Suprapubic skin (tissue), 4 donors: Measurements from ENCODE around the gene DEXI. TPM values are rescaled to one million over a fixed set of nuclear protein-coding genes. Genes with fewer than 3 reads are reported as not detected.
A peak's percentile ranks its signal among the peaks of the same experiment; 100 is the strongest.

Experiments used
- DNase-seq, 2 donors: peaks; one replicate each; pipeline ENCODE4 v3.0.0-alpha.2; 2019; ENCODE audit warnings: low spot score in 2 of 2
- H3K27ac ChIP-seq: fragments of 200-600 bp; sonication (generic); one replicate; pipeline ENCODE4 v1.5.1; 2019
- H3K27me3 ChIP-seq: fragments of 200-600 bp; sonication (generic); one replicate; pipeline ENCODE4 v1.5.1; 2019
- H3K36me3 ChIP-seq: fragments of 200-600 bp; sonication (generic); one replicate; pipeline ENCODE4 v1.5.1; 2019
- H3K4me1 ChIP-seq: fragments of 200-600 bp; sonication (generic); one replicate; pipeline ENCODE4 v1.5.1; 2019
- H3K4me3 ChIP-seq: fragments of 200-600 bp; sonication (generic); one replicate; pipeline ENCODE4 v1.5.1; 2019; ENCODE audit warnings: mild to moderate bottlenecking
- H3K9me3 ChIP-seq: fragments of 200-600 bp; sonication (generic); one replicate; pipeline ENCODE4 v1.5.1; 2019
- EP300 ChIP-seq: sonication (generic); formaldehyde crosslinking; IDR thresholded peaks from one replicate; pipeline ENCODE4 v1.6.1; 2017; ENCODE audit warnings: antibody characterized with exemption
- POLR2A ChIP-seq, 2 donors: fragments of 450-650 bp; IDR thresholded peaks; one replicate each; pipeline ENCODE4 v1.6.1; 2017; ENCODE audit warnings: antibody characterized with exemption in 2 of 2, mild to moderate bottlenecking in 2 of 2, moderate library complexity in 2 of 2
- POLR2AphosphoS5 ChIP-seq, 3 donors: sonication (generic); formaldehyde crosslinking; IDR thresholded peaks; one replicate each; pipeline ENCODE4 v1.6.1; 2017; ENCODE audit warnings: antibody characterized with exemption in 3 of 3
- WGBS: methylation state at CpG from one replicate; pipeline ENCODE4 v1.1.5; 2018; 5-methylcytosine and 5-hydroxymethylcytosine counted together
- total RNA-seq, 4 donors: library from RNA; depleted of rRNA; stranded (reverse); fragments of >200 nt; gene quantifications; one replicate each; pipeline ENCODE4 v1.1.0, GENCODE V29; 2016
- TF ChIP-seq, protein P1 (sequence below), 2 donors: fragments of 200-600 bp in 1 of 2; fragments of 450-650 bp in 1 of 2; sonication (generic) in 1 of 2; IDR thresholded peaks; one replicate each; pipeline ENCODE4 v1.5.1; 2016 to 2019; ENCODE audit warnings: antibody characterized with exemption in 2 of 2, mild to moderate bottlenecking in 1 of 2, moderate library complexity in 1 of 2

Gene DEXI
- total RNA-seq, 4 donors from 2014 or later = 35.9 to 72.7 (median 58.3) TPM

DNA sequence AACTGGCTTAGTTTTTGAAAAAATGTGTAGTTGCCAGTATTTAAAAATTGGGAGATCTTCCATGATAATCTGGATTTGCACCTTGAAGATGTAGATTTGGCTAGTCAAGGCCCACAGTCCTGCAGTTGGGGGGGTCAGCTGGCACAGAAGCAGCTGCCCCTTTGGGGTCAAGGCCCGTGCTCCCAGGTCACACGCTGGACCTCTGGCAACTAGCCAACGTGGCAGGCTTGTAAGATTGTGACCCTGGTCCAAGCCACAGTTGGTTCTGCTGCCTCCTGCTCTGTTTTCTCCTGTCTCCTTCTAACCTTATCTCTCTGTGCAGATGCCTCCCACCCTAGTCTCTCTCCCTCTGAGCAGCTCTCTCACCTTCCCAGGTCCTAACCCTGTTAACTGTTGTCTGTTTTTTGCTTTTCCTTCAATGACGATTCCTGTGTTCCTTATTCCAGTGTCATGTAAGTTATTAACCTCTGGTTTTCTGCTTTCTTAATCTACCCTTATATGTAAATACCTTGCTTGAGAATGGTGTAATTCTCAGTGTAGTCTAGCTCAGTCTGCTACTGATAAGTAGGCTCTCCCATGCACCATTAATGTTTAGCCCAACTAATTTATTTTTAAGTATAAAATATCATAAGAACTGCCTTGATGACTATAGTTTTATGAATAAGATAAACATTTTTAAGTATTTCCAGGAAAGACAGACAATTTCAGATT, 30.0 kb upstream of the DEXI start:
- peaks cover 9% of the 10 kb centered on the region for H3K4me1 ChIP-seq
- H3K27ac ChIP-seq = no peak overlapping the region
- no peaks in the 10 kb centered on the region for H3K9me3 ChIP-seq
- no peak overlapping the region for H3K4me3 ChIP-seq
- no peaks in the 10 kb centered on the region for H3K27me3 ChIP-seq
- H3K36me3 ChIP-seq = peaks cover 12% of the 10 kb centered on the region
- TF ChIP-seq POLR2A (IDR thresholded peaks at IDR 0.05) = no peak
- no peak for TF ChIP-seq EP300
- TF ChIP-seq, protein P1, sequence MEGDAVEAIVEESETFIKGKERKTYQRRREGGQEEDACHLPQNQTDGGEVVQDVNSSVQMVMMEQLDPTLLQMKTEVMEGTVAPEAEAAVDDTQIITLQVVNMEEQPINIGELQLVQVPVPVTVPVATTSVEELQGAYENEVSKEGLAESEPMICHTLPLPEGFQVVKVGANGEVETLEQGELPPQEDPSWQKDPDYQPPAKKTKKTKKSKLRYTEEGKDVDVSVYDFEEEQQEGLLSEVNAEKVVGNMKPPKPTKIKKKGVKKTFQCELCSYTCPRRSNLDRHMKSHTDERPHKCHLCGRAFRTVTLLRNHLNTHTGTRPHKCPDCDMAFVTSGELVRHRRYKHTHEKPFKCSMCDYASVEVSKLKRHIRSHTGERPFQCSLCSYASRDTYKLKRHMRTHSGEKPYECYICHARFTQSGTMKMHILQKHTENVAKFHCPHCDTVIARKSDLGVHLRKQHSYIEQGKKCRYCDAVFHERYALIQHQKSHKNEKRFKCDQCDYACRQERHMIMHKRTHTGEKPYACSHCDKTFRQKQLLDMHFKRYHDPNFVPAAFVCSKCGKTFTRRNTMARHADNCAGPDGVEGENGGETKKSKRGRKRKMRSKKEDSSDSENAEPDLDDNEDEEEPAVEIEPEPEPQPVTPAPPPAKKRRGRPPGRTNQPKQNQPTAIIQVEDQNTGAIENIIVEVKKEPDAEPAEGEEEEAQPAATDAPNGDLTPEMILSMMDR (IDR thresholded peaks at IDR 0.05) = no peak
- TF ChIP-seq POLR2AphosphoS5 (IDR thresholded peaks at IDR 0.05) = no peak
- no peak for DNase-seq
- WGBS = 44% methylated on average over 4 of the region's 4 CpGs

GRCh38 chr16:10971560-10971961, 29.3 kb upstream of the DEXI start:
- 41% methylated on average over 3 of the region's 3 CpGs for WGBS
- Histone ChIP-seq H3K4me3 (no peak overlapping the region), H3K27me3 (no peaks in the 10 kb centered on the region), H3K36me3 (peaks cover 16% of the 10 kb centered on the region), H3K4me1 (peaks cover 9% of the 10 kb centered on the region), H3K9me3 (no peaks in the 10 kb centered on the region), H3K27ac (no peak overlapping the region)
- TF ChIP-seq POLR2AphosphoS5 (IDR thresholded peaks at IDR 0.05) (no peak), EP300 (no peak), POLR2A (IDR thresholded peaks at IDR 0.05) (no peak)
- TF ChIP-seq, protein P1 (IDR thresholded peaks at IDR 0.05) = peak; percentile 63 to 88
- no peak for DNase-seq

DNA sequence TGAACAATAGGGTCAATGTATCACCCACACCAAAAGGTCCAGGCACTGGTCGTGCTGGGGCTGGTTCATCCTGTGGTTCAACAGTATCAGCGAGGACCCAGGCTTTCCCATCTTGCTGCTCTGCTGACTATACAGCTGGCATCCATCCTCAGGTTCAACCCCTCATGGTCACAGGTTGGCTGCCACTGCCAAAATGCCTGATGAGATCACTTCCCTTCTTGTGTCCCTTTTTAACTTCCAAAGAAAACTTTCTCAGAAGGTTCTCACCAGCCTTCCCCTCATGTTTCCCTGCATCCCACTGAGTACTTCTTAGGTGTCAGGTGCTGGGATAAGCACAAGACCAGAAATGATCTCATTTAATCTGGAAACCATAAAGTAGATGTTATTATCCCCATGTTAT, 27.8 kb upstream of the DEXI start:
- WGBS = 92% methylated on average over 2 of the region's 2 CpGs
- peaks cover 20% of the 10 kb centered on the region for H3K36me3 ChIP-seq

DNA sequence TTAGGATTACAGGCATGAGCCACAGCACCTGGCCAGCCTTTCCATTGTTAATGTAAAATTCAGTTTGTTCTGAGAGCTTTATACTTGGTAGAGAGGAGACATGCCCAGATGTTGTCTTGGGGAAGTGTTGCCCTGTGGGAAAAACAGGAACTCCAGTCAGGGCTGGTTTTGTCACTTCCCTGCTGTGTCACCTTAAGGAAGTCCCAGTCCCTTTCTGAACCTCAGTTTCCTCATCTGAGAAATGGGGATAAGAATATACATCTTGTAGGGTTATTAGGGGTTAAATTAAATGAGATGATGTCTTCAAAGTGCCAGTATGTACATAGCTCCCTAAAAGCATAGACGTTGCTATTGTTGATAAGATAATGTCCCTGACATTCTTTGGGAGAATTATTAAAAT, 27.3 kb upstream of the DEXI start:
- 75% methylated on average over 1 of the region's 1 CpG for WGBS
- Histone ChIP-seq H3K27me3 (no peaks in the 10 kb centered on the region), H3K4me1 (peaks cover 9% of the 10 kb centered on the region), H3K36me3 (peaks cover 20% of the 10 kb centered on the region), H3K4me3 (no peak overlapping the region), H3K9me3 (no peaks in the 10 kb centered on the region), H3K27ac (no peak overlapping the region)
- no peak for DNase-seq
- TF ChIP-seq, protein P1 (IDR thresholded peaks at IDR 0.05) = no peak
- TF ChIP-seq POLR2A (IDR thresholded peaks at IDR 0.05) (no peak), EP300 (no peak), POLR2AphosphoS5 (IDR thresholded peaks at IDR 0.05) (no peak)

More for the DNA sequence above, 27.8 kb upstream of the DEXI start:
- H3K27ac ChIP-seq = no peak overlapping the region
- TF ChIP-seq, protein P1 (IDR thresholded peaks at IDR 0.05) = no peak
- TF ChIP-seq POLR2AphosphoS5 (IDR thresholded peaks at IDR 0.05) (no peak), POLR2A (IDR thresholded peaks at IDR 0.05) (no peak), EP300 (no peak)
- DNase-seq = no peak
- H3K9me3 ChIP-seq = no peaks in the 10 kb centered on the region
- H3K4me3 ChIP-seq = no peak overlapping the region
- no peaks in the 10 kb centered on the region for H3K27me3 ChIP-seq
- peaks cover 9% of the 10 kb centered on the region for H3K4me1 ChIP-seq

DNA sequence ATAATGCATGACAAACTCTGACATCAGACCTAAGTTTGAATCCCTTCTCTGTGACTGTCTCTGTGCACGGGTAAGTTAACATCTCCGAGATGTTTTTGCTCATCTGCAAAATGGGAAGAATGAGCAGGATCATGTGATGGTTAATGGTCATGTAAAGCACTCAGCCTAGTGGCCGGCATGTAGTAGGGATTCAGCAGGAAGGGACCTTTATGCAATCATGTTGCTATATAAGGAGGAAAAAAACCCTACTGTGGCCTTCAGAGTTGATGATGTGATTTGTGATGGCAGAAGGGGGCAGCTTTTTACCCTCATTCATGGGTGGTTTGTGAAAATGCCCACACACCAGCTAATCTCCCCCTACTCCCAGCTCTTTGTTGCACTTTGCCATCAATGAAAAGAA, 26.2 kb upstream of the DEXI start:
- Histone ChIP-seq H3K4me1 (peaks cover 14% of the 10 kb centered on the region), H3K9me3 (no peaks in the 10 kb centered on the region), H3K27me3 (no peaks in the 10 kb centered on the region), H3K4me3 (no peak overlapping the region), H3K27ac (no peak overlapping the region), H3K36me3 (peaks cover 17% of the 10 kb centered on the region)
- 96% methylated on average over 3 of the region's 3 CpGs for WGBS
- TF ChIP-seq EP300 (no peak), POLR2AphosphoS5 (IDR thresholded peaks at IDR 0.05) (no peak)
- TF ChIP-seq, protein P1 (IDR thresholded peaks at IDR 0.05) = no peak
- no peak for DNase-seq
